Pancreas (tissue), 10 donors: ENCODE results near the gene PSMG3. TPM values are rescaled to one million over a fixed set of nuclear protein-coding genes. Genes with fewer than 3 reads are reported as not detected.

Source experiments
- ATAC-seq, 4 donors: fragments of 200-7000 bp; cut with Tn5 transposase; one replicate each; pipeline versions ENCODE4 v1.8.0 to v1.9.1; 2020; ENCODE audit warnings: mild to moderate bottlenecking in 4 of 4, moderate library complexity in 4 of 4
- DNase-seq, 6 donors: peaks; one replicate each; pipeline ENCODE4 v3.0.0-alpha.2; 2020
- FAIRE-seq: peaks from 2 replicates; lab custom pipeline; 2012; peaks lifted over from hg19 to GRCh38; lab: Jason Lieb, UNC
- H3K27ac ChIP-seq, 4 donors: fragments of 200-600 bp; sonication (generic); 1 replicate in 3 of 4; 2 replicates in 1 of 4; pipeline versions ENCODE4 v1.5.0 to v1.8.0; 2020
- H3K27me3 ChIP-seq, 4 donors: fragments of 200-600 bp; one replicate each; pipeline ENCODE4 v1.8.0; 2021
- H3K36me3 ChIP-seq, 3 donors: fragments of 200-600 bp; sonication (generic) in 1 of 3; one replicate each; pipeline versions ENCODE4 v1.5.0 to v1.8.0; 2020 to 2021
- H3K4me1 ChIP-seq, 3 donors: fragments of 200-600 bp; one replicate each; pipeline ENCODE4 v1.8.0; 2021
- H3K4me3 ChIP-seq, 4 donors: fragments of 200-600 bp; sonication (generic) in 2 of 4; one replicate each; pipeline versions ENCODE4 v1.5.0 to v1.8.0; 2020 to 2021
- H3K9me3 ChIP-seq, 4 donors: fragments of 200-600 bp; one replicate each; pipeline ENCODE4 v1.8.0; 2021
- WGBS, 2 donors: extraction: QIAGEN DNeasy Blood & Tissue Kit; methylation state at CpG; one replicate each; pipeline ENCODE4 v1.1.7; 2013; 5-methylcytosine and 5-hydroxymethylcytosine counted together
- intact Hi-C, 3 donors: fragments of 100-400 bp; cut with DNase I; formaldehyde crosslinking; loops; one replicate each; pipeline versions ENCODE4 v1.11.1 to v1.14.2; 2022
- polyA plus RNA-seq, 2 donors: library from polyadenylated mRNA; stranded (reverse); fragments of 200-250 nt; gene quantifications; one replicate each; pipeline ENCODE4 v1.2.3, GENCODE V29; 2013
- total RNA-seq, 6 donors: library from RNA; stranded (reverse); fragmentation: NEBNext Ultra II Directional in 4 of 6; extraction: Animal tissue kit (Norgen Biotek cat#: 25700) in 4 of 6; gene quantifications; one replicate each; pipeline versions ENCODE4 v1.2.1 to v1.2.4, GENCODE V29; 2021 to 2023
- TF ChIP-seq, protein P1 (sequence below), 4 donors: fragments of 200-600 bp; sonication (generic) in 3 of 4; IDR thresholded peaks; one replicate each; pipeline versions ENCODE4 v1.5.0 to v1.8.0; 2021; ENCODE audit warnings: antibody characterized with exemption in 4 of 4
- donor health status: healthy with polysubstance abuse.
- donor health status: DM: no; HTN: no; CAD: no; lungs with moderate emphysema.
- donor health status: DM: no; HTN: no; CAD: no.
- donor health status: control.
- donor health status: control.
- donor health status: Bipolar disorder and iron deficiency.
- donor health status: DM: yes; HTN: yes; CAD: no.
- donor health status: DM: no; HTN: no; CAD: no.
- donor health status: DM: no; HTN: no; CAD: no.
- donor health status: DM: yes; HTN: yes; CAD: no.

PSMG3 gene
- total and polyA plus RNA-seq, 8 donors = 6.7 to 46.1 (median 11.1) TPM

DNA sequence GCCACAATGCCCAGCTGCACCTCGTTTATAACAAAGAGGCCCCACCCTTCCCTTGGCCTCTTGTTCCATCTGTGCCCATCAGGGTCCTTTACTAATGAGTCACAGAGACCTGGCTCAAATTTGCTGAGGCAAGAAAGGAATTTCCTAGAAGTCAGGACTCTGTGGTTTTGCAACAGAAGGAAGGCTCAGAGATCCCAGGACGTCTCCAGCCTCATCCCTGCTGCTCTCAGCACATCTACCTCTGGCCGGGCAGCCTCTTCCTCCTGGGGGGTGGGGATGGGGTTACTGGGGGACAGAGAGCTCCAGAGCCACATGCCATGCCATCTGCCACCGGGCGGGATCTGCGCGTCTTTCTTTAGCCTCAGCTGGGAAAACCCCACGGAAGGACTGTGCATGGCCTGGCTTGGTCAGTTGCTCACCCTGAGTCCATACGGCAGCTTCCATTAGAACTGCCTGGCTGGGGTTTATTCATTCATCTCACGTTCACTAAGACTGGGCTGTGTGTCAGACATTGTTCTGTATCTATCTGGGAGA lies 41.9 kb upstream of the PSMG3 start:
- intact Hi-C loops = no loop called here
- FAIRE-seq = no peak
- H3K9me3 ChIP-seq = no peaks in the 10 kb centered on the region
- no peaks in the 10 kb centered on the region for H3K4me1 ChIP-seq
- H3K4me3 ChIP-seq = no peak overlapping the region
- 52 to 55% methylated on average over 10 of the region's 10 CpGs for WGBS, 2 donors
- TF ChIP-seq, protein P1, sequence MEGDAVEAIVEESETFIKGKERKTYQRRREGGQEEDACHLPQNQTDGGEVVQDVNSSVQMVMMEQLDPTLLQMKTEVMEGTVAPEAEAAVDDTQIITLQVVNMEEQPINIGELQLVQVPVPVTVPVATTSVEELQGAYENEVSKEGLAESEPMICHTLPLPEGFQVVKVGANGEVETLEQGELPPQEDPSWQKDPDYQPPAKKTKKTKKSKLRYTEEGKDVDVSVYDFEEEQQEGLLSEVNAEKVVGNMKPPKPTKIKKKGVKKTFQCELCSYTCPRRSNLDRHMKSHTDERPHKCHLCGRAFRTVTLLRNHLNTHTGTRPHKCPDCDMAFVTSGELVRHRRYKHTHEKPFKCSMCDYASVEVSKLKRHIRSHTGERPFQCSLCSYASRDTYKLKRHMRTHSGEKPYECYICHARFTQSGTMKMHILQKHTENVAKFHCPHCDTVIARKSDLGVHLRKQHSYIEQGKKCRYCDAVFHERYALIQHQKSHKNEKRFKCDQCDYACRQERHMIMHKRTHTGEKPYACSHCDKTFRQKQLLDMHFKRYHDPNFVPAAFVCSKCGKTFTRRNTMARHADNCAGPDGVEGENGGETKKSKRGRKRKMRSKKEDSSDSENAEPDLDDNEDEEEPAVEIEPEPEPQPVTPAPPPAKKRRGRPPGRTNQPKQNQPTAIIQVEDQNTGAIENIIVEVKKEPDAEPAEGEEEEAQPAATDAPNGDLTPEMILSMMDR (IDR thresholded peaks at IDR 0.05) = no peak
- no peaks in the 10 kb centered on the region for H3K27me3 ChIP-seq
- no peak overlapping the region for H3K27ac ChIP-seq
- no peaks in the 10 kb centered on the region for H3K36me3 ChIP-seq
- DNase-seq = no peak
- ATAC-seq = peak in 1 of 4 donors; percentile 65

DNA sequence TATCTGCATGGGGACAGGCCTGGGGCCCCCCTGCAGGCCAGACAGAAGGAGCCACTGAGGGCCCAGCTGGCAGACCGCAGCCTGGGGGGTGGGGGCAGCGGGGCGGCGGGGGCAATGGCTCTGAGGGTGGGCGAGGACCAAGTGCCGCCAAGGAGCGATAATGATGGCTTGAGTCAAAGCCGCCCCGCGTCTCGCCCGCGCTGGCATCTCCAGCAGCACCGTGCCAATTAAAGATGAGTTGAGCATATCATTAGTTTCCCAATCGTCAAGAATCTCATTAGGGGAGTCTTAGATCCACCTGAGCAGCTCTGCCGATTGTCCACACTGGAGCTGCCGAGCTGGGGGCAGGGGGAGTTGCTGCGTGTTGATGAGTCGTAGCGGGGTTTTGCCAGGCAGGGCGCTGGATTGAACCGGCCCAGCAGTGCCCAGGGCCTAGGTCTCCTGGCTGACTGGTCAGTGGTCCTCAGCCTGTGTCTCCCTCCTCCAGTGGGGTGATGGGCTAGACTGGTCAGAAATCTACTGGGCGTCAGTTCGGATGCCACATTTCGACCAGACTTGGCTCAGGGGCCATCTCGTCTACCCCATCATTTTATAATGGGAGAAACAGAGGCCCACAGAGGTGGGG lies 41.0 kb upstream of the PSMG3 start:
- WGBS, 2 donors = 81 to 85% methylated on average over 25 to 26 of the region's 26 CpGs
- Histone ChIP-seq H3K4me1 (no peaks in the 10 kb centered on the region), H3K9me3 (no peaks in the 10 kb centered on the region), H3K27ac (no peak overlapping the region), H3K36me3 (no peaks in the 10 kb centered on the region), H3K4me3 (no peak overlapping the region), H3K27me3 (no peaks in the 10 kb centered on the region)
- intact Hi-C loops = no loop called here
- ATAC-seq = no peak
- TF ChIP-seq, protein P1 (IDR thresholded peaks at IDR 0.05) = no peak
- no peak for FAIRE-seq
- DNase-seq = no peak

DNA sequence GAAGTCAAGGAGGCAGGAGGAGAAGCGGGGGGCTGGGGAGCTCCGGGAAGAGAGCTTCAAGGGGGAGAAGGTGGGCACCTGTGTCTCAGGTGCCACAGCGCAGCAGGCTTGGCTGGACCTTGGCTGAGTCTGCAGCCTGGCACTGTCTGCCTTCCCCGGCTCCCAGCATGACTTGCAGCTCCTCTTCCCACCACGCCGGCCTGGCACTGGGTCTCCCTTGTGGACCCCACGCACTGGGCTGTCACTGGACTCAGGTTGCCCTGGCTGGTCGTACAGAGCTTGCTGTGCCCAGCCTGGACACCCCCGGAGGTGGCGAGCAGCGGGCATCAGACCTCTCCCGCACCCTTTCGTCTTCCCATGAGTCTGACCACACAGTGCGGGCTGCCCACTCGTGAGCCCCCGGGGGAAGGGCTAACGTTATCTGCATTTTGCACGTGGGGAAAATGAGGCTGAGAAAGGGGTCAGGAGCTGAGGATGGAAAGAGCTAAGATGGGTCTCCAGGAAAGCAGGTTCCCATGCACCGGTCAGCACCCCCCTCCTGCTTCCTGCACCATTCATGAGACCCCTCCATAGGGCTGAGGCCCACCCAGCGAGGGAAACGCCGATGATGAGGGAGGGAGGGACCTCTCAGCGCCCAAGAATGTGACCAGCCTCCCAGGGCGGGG lies 40.3 kb upstream of the PSMG3 start:
- intact Hi-C loops = no loop called here
- FAIRE-seq (no peak), DNase-seq (peak in 2 of 6 donors; percentile 49 to 66)

DNA sequence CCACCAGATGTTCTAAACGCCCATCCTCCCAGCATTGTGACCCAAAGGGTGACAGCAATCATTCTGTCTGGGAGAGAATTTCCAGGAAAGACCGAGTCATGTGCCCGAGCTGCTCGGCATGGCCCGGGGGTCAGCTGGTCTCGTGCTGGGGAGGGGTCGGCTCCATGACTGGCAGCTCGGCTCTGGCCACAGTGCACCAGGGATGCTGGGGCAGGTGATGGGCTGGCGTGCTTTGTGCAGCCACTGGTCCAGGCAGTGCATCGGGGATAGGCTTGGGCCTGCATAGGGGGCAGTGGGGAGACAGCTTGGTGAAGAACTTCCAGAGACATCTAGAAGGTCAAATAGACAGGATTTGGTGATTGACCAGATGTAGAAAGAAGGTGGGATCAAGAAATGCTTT lies 39.2 kb upstream of the PSMG3 start:
- DNase-seq = peak in 1 of 6 donors; percentile 52
- Histone ChIP-seq H3K9me3 (no peaks in the 10 kb centered on the region), H3K27me3 (no peaks in the 10 kb centered on the region), H3K4me3 (no peak overlapping the region), H3K36me3 (no peaks in the 10 kb centered on the region), H3K27ac (no peak overlapping the region), H3K4me1 (no peaks in the 10 kb centered on the region)
- 72 to 76% methylated on average over 10 of the region's 10 CpGs for WGBS, 2 donors
- FAIRE-seq = no peak
- TF ChIP-seq, protein P1 (IDR thresholded peaks at IDR 0.05) = no peak
- intact Hi-C loops = no loop called here
- ATAC-seq = no peak

More for the DNA sequence above, 40.3 kb upstream of the PSMG3 start:
- no peaks in the 10 kb centered on the region for H3K4me1 ChIP-seq
- WGBS, 2 donors = 60 to 71% methylated on average over 23 to 24 of the region's 24 CpGs
- no peak for ATAC-seq
- TF ChIP-seq, protein P1 (IDR thresholded peaks at IDR 0.05) = no peak
- no peaks in the 10 kb centered on the region for H3K36me3 ChIP-seq
- H3K9me3 ChIP-seq = no peaks in the 10 kb centered on the region
- no peak overlapping the region for H3K4me3 ChIP-seq
- no peaks in the 10 kb centered on the region for H3K27me3 ChIP-seq
- H3K27ac ChIP-seq = no peak overlapping the region

DNA sequence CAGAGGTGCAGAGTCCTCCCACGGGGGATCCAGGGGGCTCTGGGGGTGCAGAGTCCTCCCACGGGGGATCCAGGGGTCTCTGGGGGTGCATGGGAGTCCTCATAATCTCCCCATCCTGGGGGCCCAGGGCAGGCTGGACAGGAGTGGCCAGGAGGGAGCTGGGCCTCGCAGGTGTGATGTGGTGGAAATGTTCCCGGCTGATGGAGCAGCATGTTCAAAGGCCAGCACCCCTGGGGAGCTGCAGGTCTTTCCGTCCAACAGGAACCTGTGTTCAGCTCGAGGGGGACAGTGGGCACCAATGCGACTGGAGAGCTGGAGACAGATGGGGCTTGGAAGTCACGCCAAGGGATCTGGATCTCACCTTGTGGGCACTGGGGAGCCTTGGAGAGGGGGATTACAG lies 38.5 kb upstream of the PSMG3 start:
- Histone ChIP-seq H3K4me1 (no peaks in the 10 kb centered on the region), H3K27me3 (no peaks in the 10 kb centered on the region), H3K9me3 (no peaks in the 10 kb centered on the region), H3K27ac (no peak overlapping the region), H3K4me3 (no peak overlapping the region), H3K36me3 (no peaks in the 10 kb centered on the region)
- peak in 1 of 6 donors; percentile 37 for DNase-seq
- no peak for ATAC-seq
- intact Hi-C loops = no loop called here
- WGBS, 2 donors = 66 to 73% methylated on average over 8 of the region's 8 CpGs
- TF ChIP-seq, protein P1 (IDR thresholded peaks at IDR 0.05) = no peak
- FAIRE-seq = no peak
